Stimulated activated CD4-positive, alpha-beta T cell treated with anti-CD3 and anti-CD28 coated beads, Interleukin-15, amount 100 ng/mL, for 1 hour (primary cell): ENCODE data around the gene TMEM30B.

Experiments used
- DNase-seq, 2 donors: peaks; one replicate each; pipeline ENCODE4 v3.0.0-alpha.2; 2020; ENCODE audit warnings: low read depth in 1 of 2, low spot score in 1 of 2

The TMEM30B gene

GRCh38 chr14:61300209-61300608, 19.1 kb upstream of the TMEM30B start:
- DNase-seq = no peak

GRCh38 chr14:61298824-61299223, 17.7 kb upstream of the TMEM30B start:
- DNase-seq = no peak

- DNase-seq = no peak
These were observed 16.4 kb upstream of the TMEM30B start for GRCh38 chr14:61297581-61297980.

GRCh38 chr14:61296719-61297502, 15.8 kb upstream of the TMEM30B start:
- DNase-seq = no peak

- DNase-seq = no peak
These were observed 15.0 kb upstream of the TMEM30B start for GRCh38 chr14:61296151-61296550.

GRCh38 chr14:61290701-61291100, 9.6 kb upstream of the TMEM30B start:
- no peak for DNase-seq

- no peak for DNase-seq
These were observed 7.6 kb upstream of the TMEM30B start for GRCh38 chr14:61288720-61289119.

GRCh38 chr14:61288228-61288627, 7.1 kb upstream of the TMEM30B start:
- DNase-seq = no peak

GRCh38 chr14:61287196-61287595, 6.1 kb upstream of the TMEM30B start:
- no peak for DNase-seq

- no peak for DNase-seq
These were observed 4.2 kb upstream of the TMEM30B start for GRCh38 chr14:61285364-61285763.

GRCh38 chr14:61284001-61284400, 2.9 kb upstream of the TMEM30B start:
- no peak for DNase-seq

- DNase-seq = no peak
These were observed 1.6 kb upstream of the TMEM30B start for GRCh38 chr14:61282746-61283145.

- no peak for DNase-seq
These were observed 774 bp upstream of the TMEM30B start for GRCh38 chr14:61281948-61282275.

- DNase-seq = peak; percentile 68 to 75
These were observed 482 bp downstream of the TMEM30B start for GRCh38 chr14:61280526-61281185.

GRCh38 chr14:61280092-61280525, 1.0 kb downstream of the TMEM30B start:
- DNase-seq = peak in 1 of 2 donors; percentile 34

GRCh38 chr14:61279082-61279481, 2.1 kb downstream of the TMEM30B start:
- DNase-seq = no peak

GRCh38 chr14:61277784-61278183, 3.4 kb downstream of the TMEM30B start:
- DNase-seq = no peak

GRCh38 chr14:61277232-61277631, 3.9 kb downstream of the TMEM30B start:
- no peak for DNase-seq

- DNase-seq = no peak
These were observed 9.6 kb downstream of the TMEM30B start for GRCh38 chr14:61271552-61271951.

- DNase-seq = no peak
These were observed 10.4 kb downstream of the TMEM30B start for GRCh38 chr14:61270714-61271113.

GRCh38 chr14:61269321-61270083, 11.6 kb downstream of the TMEM30B start:
- peak; percentile 47 to 52 for DNase-seq

- no peak for DNase-seq
These were observed 12.3 kb downstream of the TMEM30B start for GRCh38 chr14:61268812-61269211.
